ENCODE results near the gene ZFP36.

Gene ZFP36

GRCh38 chr19:39398297-39398864 is 8.3 kb upstream of the ZFP36 start:
- H3K4me3 ChIP-seq (ENCODE audit: low read depth, low read length): no peak overlapping the region
- TF ChIP-seq, protein P1, sequence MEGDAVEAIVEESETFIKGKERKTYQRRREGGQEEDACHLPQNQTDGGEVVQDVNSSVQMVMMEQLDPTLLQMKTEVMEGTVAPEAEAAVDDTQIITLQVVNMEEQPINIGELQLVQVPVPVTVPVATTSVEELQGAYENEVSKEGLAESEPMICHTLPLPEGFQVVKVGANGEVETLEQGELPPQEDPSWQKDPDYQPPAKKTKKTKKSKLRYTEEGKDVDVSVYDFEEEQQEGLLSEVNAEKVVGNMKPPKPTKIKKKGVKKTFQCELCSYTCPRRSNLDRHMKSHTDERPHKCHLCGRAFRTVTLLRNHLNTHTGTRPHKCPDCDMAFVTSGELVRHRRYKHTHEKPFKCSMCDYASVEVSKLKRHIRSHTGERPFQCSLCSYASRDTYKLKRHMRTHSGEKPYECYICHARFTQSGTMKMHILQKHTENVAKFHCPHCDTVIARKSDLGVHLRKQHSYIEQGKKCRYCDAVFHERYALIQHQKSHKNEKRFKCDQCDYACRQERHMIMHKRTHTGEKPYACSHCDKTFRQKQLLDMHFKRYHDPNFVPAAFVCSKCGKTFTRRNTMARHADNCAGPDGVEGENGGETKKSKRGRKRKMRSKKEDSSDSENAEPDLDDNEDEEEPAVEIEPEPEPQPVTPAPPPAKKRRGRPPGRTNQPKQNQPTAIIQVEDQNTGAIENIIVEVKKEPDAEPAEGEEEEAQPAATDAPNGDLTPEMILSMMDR (IDR thresholded peaks at IDR 0.05; ENCODE audit: low read depth, low read length): no peak

GRCh38 chr19:39399668-39400050 is 7.0 kb upstream of the ZFP36 start:
- TF ChIP-seq, protein P1 (IDR thresholded peaks at IDR 0.05; ENCODE audit: low read depth, low read length): no peak
- no peak overlapping the region for H3K4me3 ChIP-seq (ENCODE audit: low read depth, low read length)

- no peak overlapping the region for H3K4me3 ChIP-seq (ENCODE audit: low read depth, low read length)
- TF ChIP-seq, protein P1 (IDR thresholded peaks at IDR 0.05; ENCODE audit: low read depth, low read length): no peak
Observed at GRCh38 chr19:39400061-39400460, 6.6 kb upstream of the ZFP36 start.

GRCh38 chr19:39401070-39401548 is 5.5 kb upstream of the ZFP36 start:
- TF ChIP-seq, protein P1 (IDR thresholded peaks at IDR 0.05; ENCODE audit: low read depth, low read length): no peak
- no peak overlapping the region for H3K4me3 ChIP-seq (ENCODE audit: low read depth, low read length)

DNA sequence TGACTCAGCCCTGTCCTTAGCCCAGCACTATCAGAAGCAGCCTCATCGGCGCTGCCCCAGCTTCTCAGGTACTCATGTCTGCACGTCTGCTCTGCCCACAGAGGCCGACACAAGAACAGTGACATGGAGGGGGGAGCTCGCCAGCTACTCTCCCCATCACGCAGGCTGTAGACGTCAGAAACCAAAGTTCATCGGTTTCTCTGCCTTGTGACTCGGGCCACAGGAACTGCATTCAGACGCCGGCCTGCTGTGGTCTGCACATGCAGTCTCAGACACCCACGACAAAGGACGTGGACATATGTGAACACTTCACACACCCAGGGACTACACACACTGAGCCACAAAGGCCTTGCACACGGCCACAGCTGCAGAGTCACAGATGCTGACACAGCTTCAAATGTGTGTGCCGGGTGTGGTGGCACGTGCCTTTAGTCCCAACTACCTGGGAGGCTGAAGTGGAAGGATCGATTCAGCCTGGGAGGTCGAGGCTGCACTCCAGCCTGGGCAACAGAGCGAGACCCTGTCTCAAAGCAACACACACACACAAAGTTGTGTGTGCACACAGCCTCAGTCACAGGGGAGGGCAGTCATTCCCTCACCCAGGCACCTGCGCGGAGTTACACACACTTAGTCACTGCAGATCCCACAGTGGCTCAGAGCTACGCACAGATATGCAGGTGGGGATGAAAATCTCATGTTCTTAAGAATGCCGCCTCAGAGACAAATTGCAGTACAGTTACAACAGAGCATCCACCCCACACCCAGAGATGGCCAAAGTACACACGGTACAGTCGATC is 4.9 kb upstream of the ZFP36 start:
- no peak overlapping the region for H3K4me3 ChIP-seq (ENCODE audit: low read depth, low read length)
- TF ChIP-seq, protein P1 (IDR thresholded peaks at IDR 0.05; ENCODE audit: low read depth, low read length): no peak

- H3K4me3 ChIP-seq (ENCODE audit: low read depth, low read length): peak overlapping the region; percentile 47
- TF ChIP-seq, protein P1 (IDR thresholded peaks at IDR 0.05; ENCODE audit: low read depth, low read length): no peak
Observed at GRCh38 chr19:39402346-39403300, 4.0 kb upstream of the ZFP36 start.
